Measurements from ENCODE around the gene BDNF.

DNA sequence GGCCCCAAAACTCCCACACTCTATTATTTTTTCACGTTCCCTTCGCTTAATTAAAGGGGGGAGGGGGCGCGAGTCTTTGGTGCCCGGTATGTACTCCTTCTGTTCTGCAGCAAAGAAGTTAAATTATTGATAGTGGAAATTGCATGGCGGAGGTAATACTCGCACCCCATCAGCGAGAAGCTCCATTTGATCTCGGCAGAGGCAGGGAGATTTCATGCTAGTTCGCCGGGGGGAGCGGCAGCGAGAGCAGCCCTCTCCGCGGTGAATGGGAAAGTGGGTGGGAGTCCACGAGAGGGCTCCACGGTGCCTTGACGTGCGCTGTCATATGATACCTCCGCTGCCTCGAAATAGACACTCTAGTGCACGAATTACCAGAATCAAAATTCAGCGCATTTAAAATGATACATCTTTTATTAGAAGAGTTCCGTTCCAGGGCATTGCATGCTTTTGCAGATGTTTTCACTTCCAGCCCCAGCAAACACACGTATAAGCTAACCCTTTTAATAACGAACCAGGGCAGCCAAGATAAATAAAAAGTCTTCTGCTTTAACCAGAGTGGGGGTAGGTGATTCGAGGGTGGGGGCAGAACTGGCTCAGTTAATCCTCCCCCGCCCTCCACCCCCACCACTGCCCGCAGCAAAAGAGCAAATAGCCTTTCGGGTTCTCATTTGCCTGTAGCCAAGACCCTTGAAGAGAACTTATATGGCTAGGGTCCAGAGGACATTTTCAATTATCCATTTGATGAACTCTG, 1.3 kb upstream of the BDNF start:
- TF ChIP-seq EZH2 (IDR thresholded peaks at IDR 0.05) (peak; percentile 17), POLR2AphosphoS5 (IDR thresholded peaks at IDR 0.05; ENCODE audit: borderline replicate concordance, low read depth, low read length) (no peak)
